IPS-15b (cell line): ENCODE measurements around the gene ITGA1.

Source experiments
- H3K27me3 ChIP-seq: one replicate; pipeline ENCODE4 v1.6.1; 2013; ENCODE audit warnings: low read length; ENCODE audit not compliant: control insufficient read depth, insufficient read depth
- H3K36me3 ChIP-seq: one replicate; pipeline ENCODE4 v1.6.1; 2013; ENCODE audit warnings: low read length; ENCODE audit not compliant: control insufficient read depth, insufficient read depth
- H3K4me1 ChIP-seq: one replicate; pipeline ENCODE4 v1.6.1; 2013; ENCODE audit warnings: mild to moderate bottlenecking, low read length; ENCODE audit not compliant: control insufficient read depth, insufficient read depth
- H3K4me3 ChIP-seq: one replicate; pipeline ENCODE4 v1.5.1; 2013; ENCODE audit warnings: low read depth, low read length
- H3K9ac ChIP-seq: one replicate; pipeline ENCODE4 v1.6.1; 2013; ENCODE audit warnings: low read depth, mild to moderate bottlenecking, low read length
- H3K9me3 ChIP-seq: one replicate; pipeline ENCODE4 v1.6.1; 2013; ENCODE audit warnings: mild to moderate bottlenecking, low read length; ENCODE audit not compliant: control insufficient read depth, insufficient read depth

ITGA1 gene

DNA sequence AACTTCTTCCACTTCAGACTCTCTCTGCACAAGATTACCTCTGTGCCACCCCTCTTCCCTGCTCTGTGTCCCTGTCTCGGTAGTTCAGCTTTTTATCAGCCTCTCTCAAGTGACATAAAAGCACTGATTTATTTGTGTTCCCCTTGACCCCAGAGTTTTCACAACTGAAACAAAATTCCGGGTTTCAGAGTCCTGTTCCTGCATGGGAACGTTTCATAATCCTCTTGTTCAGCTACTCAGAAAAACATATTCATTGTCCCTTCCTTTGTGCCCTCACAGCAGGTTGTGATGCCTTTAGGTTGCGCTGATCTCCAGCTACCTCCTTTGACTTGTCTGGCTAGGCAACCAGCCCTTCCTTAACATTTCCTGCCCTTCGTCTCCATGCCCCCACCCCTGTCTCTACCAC lies 13.7 kb upstream of the ITGA1 start:
- Histone ChIP-seq H3K9me3 (no peaks in the 10 kb centered on the region), H3K9ac (no peak overlapping the region), H3K27me3 (no peaks in the 10 kb centered on the region), H3K4me3 (no peak overlapping the region), H3K4me1 (peaks cover 6% of the 10 kb centered on the region), H3K36me3 (no peaks in the 10 kb centered on the region)

DNA sequence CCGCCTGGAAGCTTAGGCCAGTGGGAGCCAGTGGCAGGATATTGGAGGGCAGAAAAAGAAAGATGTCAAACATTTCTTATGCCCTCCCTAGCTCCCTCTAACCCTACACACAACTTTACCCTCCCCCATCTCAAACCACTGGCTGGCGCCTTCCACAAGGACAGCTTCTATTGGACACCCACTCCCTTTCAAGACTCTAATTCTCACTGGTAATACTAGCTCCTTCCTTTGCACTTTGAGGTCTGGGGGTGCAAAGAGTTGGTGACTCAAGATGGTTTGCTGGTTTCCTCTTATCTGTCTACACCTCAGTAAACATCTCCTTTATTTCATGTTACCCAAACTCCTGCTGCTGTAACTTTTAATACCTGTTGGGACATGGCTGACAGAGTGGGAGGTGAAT lies 11.6 kb upstream of the ITGA1 start:
- no peaks in the 10 kb centered on the region for H3K9me3 ChIP-seq
- peaks cover 6% of the 10 kb centered on the region for H3K4me1 ChIP-seq
- H3K4me3 ChIP-seq: no peak overlapping the region
- H3K36me3 ChIP-seq: no peaks in the 10 kb centered on the region
- no peak overlapping the region for H3K9ac ChIP-seq
- no peaks in the 10 kb centered on the region for H3K27me3 ChIP-seq

DNA sequence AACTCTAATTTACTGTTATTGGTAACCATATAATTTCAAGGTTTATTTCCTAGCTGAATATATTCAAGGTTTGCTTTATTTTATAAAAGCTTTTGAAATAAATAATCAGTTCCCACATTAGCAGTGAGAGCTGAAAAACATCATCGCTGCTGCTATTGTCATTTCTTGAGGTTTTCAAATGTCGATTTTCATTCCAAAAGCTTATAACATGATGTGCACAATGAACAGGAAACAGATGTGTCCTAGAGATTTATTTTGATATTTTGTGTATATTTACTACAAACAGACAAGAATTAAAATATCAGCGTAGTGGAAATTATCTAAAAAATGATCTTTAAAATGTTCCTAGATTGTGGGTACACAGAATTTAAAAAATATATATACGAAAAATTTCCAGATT lies 10.5 kb upstream of the ITGA1 start:
- H3K4me1 ChIP-seq: peaks cover 6% of the 10 kb centered on the region
- H3K9ac ChIP-seq: no peak overlapping the region
- no peaks in the 10 kb centered on the region for H3K36me3 ChIP-seq
- no peaks in the 10 kb centered on the region for H3K27me3 ChIP-seq
- no peaks in the 10 kb centered on the region for H3K9me3 ChIP-seq
- H3K4me3 ChIP-seq: no peak overlapping the region

DNA sequence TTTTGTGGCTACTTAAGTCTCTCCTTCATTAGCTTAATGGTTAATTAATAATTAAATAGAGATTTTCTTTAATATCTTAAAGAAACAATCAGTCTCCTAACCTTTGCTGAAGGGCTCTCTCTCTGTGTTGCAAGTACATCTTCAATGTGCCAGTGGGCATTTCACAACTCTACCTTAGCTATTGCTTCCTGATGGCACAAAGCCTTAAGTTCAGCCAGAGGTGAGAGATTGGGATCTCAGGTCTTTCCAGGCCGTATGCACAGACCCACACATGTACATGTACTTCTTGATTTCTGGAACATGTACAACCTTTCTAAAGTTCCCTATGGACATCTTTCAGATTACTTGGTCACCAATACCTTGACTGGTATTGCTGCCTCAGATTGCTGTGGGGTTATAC lies 8.9 kb upstream of the ITGA1 start:
- no peak overlapping the region for H3K4me3 ChIP-seq
- H3K9me3 ChIP-seq: no peaks in the 10 kb centered on the region
- no peaks in the 10 kb centered on the region for H3K27me3 ChIP-seq
- no peaks in the 10 kb centered on the region for H3K36me3 ChIP-seq
- H3K4me1 ChIP-seq: peaks cover 6% of the 10 kb centered on the region
- H3K9ac ChIP-seq: no peak overlapping the region

DNA sequence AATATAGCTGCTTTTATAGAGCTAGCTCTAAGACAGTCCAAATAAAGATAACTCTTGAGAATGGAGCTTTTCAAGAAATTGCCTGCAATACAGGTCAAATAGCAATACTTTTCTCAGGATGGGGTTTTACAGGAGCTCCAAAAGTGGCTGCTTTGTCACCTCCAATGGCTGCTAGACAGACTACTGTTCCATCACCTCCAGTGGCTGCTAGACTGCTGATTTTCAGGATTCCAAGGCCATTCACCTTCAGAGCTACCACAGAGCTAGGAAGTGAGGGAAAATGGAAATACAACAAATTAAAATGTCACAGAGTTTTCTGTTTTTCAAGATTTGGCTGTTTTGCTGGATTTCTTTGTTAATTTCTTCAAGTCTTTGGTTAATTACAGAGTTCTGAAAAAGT lies 8.5 kb upstream of the ITGA1 start:
- H3K27me3 ChIP-seq: no peaks in the 10 kb centered on the region
- H3K4me1 ChIP-seq: peaks cover 4% of the 10 kb centered on the region
- H3K36me3 ChIP-seq: no peaks in the 10 kb centered on the region
- no peak overlapping the region for H3K4me3 ChIP-seq
- no peaks in the 10 kb centered on the region for H3K9me3 ChIP-seq
- no peak overlapping the region for H3K9ac ChIP-seq

DNA sequence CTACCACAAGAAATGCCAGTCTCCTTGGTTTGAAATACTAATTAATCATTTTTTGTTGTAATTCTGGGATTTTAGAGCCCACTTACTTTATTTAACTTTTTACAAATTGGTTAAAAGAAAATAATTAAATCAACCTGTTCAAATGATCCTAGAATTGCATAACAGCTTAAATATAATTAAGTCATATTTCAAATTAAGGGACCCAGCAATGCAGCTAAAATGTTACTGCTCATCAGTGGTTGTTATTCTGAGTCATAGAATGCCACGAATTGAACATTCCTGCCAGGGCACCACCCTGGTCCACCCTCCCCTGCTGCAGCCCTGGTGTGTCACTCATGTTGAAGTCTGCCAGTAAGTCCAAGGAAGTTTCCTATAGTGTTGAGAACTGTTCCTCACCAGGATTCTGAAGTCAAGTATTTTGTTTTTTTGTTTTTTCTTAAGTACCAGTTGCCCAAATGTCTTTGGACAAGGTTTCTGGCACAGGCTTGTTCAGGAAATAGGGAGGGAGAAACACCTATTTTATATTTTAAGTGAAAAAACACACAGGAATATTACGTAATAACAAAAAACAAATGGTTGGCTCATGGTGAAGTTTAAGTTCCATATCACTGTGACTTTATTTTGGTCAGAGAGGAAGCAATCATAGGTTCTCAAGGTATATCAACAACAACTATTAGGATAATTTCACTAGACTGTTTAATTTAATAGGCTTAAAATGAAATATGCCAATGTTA lies 4.3 kb upstream of the ITGA1 start:
- Histone ChIP-seq H3K27me3 (no peaks in the 10 kb centered on the region), H3K9ac (no peak overlapping the region), H3K4me1 (no peaks in the 10 kb centered on the region), H3K9me3 (no peaks in the 10 kb centered on the region), H3K4me3 (no peak overlapping the region), H3K36me3 (no peaks in the 10 kb centered on the region)

DNA sequence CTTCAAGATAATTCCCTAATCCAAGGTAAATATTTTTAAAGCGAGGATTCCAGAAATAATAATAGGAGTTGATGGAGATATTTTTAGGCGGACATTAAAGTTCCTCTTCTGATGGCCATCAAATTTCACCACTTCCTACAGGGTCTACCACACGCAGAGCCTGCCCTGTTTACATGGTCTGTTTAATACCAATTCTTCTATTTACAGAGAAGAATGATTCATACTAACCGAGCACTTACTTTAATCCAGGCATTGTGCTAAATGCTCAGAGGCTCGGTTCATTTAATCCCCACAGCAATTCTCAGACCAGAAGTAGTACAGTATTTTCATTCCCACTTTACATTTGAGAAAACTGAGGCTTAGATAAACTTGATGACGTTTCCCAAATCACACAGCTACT lies 3.0 kb upstream of the ITGA1 start:
- H3K4me1 ChIP-seq: no peaks in the 10 kb centered on the region
- H3K4me3 ChIP-seq: no peak overlapping the region
- H3K9ac ChIP-seq: no peak overlapping the region
- no peaks in the 10 kb centered on the region for H3K9me3 ChIP-seq
- H3K36me3 ChIP-seq: no peaks in the 10 kb centered on the region
- no peaks in the 10 kb centered on the region for H3K27me3 ChIP-seq

DNA sequence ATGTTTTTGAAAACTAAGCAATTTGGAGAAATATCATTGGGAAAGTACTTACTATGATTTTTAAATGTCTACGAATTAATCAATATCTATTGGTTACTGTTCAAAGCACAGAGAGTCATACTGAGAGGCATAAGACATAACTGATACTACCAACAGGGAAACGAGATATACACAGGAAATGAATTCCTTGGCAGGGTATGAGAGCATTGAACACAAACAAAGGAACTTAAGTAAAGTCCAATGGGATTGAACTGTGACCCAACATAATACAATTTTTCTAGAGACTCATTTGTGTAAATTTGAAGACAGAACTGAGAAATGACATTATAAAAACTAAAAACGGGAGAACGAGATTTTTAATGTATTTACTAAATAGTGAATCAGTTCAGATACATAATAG lies 1.3 kb upstream of the ITGA1 start:
- H3K36me3 ChIP-seq: no peaks in the 10 kb centered on the region
- H3K9ac ChIP-seq: no peak overlapping the region
- no peak overlapping the region for H3K4me3 ChIP-seq
- H3K4me1 ChIP-seq: no peaks in the 10 kb centered on the region
- H3K9me3 ChIP-seq: no peaks in the 10 kb centered on the region
- no peaks in the 10 kb centered on the region for H3K27me3 ChIP-seq

DNA sequence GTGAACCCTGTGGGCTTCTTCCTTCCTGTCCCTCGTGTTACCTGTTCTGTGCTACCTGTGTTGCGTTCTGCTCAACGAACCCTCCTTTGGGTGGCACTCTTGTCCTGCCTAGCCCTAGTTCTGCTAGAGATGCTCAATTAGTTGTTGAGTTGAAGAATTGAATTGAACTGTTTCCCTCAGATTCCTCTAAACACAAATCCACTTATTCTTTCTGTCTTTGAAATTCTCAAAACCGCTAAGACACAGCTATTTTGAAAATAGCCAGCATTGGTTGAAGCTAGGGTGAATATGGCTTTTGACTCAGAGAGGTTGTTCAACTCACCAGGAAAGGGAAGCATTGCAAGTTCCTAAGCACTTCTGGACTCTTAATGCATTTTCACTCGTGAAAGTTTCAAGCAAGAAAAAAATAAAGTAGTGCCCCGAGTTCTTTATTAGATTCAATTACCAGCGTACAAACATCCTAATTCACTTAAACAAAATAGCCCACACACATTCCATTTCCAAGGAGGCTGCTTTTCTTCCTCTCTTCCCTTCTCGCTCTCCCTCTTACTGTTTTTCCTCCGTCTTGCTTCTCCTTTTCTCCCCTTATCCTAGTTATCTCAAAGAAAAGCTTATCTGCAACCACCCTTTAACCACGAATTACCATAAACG lies 642 bp upstream of the ITGA1 start:
- Histone ChIP-seq H3K36me3 (no peaks in the 10 kb centered on the region), H3K9me3 (no peaks in the 10 kb centered on the region), H3K27me3 (no peaks in the 10 kb centered on the region), H3K4me1 (no peaks in the 10 kb centered on the region), H3K9ac (no peak overlapping the region), H3K4me3 (peak overlapping the region; percentile 82)

DNA sequence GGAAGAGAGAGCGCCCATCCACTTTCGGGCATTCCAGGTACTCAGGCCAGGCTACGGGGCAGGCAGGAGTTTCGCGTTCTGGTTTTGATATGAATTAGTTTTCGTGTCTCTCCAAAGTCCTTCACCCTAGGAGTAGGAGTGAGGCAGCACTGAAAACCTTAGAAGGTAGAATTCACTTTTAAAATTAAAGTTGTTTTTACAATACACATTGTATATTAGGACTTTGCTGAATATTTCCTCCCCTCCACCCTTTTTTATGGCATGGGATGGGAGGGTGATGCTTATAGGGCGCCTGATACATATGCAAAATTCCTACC lies 747 bp downstream of the ITGA1 start:
- H3K4me1 ChIP-seq: no peaks in the 10 kb centered on the region
- no peaks in the 10 kb centered on the region for H3K9me3 ChIP-seq
- no peaks in the 10 kb centered on the region for H3K27me3 ChIP-seq
- peak overlapping the region; percentile 37 for H3K9ac ChIP-seq
- H3K4me3 ChIP-seq: peak overlapping the region; percentile 82
- no peaks in the 10 kb centered on the region for H3K36me3 ChIP-seq

DNA sequence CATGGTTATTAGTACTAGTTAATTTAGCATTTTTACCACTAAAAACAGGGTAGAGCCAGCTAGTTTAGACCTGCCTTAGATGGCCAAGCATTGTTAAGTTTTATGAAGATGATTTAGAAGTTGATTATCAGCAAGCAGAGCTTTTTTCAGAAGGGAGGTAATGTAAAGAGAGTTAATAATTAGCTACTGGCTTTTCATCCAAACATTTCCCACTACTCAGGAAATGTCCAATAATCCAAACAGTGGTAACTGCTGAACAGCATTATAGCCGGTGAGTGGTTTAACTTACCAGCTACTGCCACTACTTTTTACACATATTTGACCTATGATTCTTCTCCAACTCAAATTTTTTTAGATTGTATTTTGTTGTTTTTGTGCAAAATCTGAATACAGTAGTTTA lies 1.7 kb downstream of the ITGA1 start:
- H3K4me1 ChIP-seq: no peaks in the 10 kb centered on the region
- no peaks in the 10 kb centered on the region for H3K9me3 ChIP-seq
- no peaks in the 10 kb centered on the region for H3K36me3 ChIP-seq
- no peak overlapping the region for H3K4me3 ChIP-seq
- H3K9ac ChIP-seq: no peak overlapping the region
- H3K27me3 ChIP-seq: no peaks in the 10 kb centered on the region

DNA sequence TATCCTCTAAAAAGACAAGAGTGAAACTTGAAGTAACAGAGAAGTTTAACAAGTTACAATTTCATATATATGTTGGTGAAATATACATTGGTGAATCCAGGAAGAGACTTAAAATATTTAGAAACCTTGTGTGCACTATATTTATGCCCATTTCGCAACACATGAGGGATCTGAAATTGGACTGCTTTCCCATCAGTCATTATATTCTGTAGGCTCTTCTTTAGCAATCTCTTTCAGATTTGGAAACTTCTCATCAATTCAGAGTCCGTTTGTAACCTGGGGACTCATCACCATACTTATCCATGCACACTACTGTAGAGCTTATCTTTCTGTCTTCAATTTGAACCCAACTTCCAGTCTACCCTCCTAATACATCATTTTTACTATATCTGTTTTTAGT lies 2.1 kb downstream of the ITGA1 start:
- Histone ChIP-seq H3K36me3 (no peaks in the 10 kb centered on the region), H3K27me3 (no peaks in the 10 kb centered on the region), H3K4me3 (no peak overlapping the region), H3K4me1 (no peaks in the 10 kb centered on the region), H3K9ac (no peak overlapping the region), H3K9me3 (no peaks in the 10 kb centered on the region)
